NCI-H1930 (cell line): ENCODE measurements around the gene BORCS8.
"Not testable (repeated sequence)": the region's sequence is repeated elsewhere in the genome, so short reads cannot be mapped to it uniquely, and the experiment has no call there.

Experiments used
- DNase-seq, 2 experiments: peaks; one replicate each; lab custom pipeline; 2025; lab: John Stamatoyannopoulos, UW

Gene BORCS8

GRCh38 chr19:19192078-19192882, at the start of gene BORCS8, which contains the start of gene RFXANK:
Gene BORCS8 (minus strand): TSS chr19:19192152. CDS start chr19:19192117, 35 bp downstream.
Gene RFXANK (plus strand): TSS chr19:19192258. CDS start chr19:19193947, 1,689 bp downstream.
- peak; percentile 96 for DNase-seq

GRCh38 chr19:19240476-19240875, 48.5 kb upstream of the BORCS8 start:
- DNase-seq = no peak

- DNase-seq = no peak
Measured at GRCh38 chr19:19239675-19240074, 47.7 kb upstream of the BORCS8 start.

GRCh38 chr19:19238126-19238894, 46.4 kb upstream of the BORCS8 start:
- DNase-seq = no peak

- no peak for DNase-seq
Measured at GRCh38 chr19:19236173-19236572, 44.2 kb upstream of the BORCS8 start.

- no peak for DNase-seq
Measured at GRCh38 chr19:19234220-19234816, 42.4 kb upstream of the BORCS8 start.

- no peak for DNase-seq
Measured at GRCh38 chr19:19232261-19232721, 40.3 kb upstream of the BORCS8 start.

- no peak for DNase-seq
Measured at GRCh38 chr19:19230999-19231398, 39.0 kb upstream of the BORCS8 start.

GRCh38 chr19:19229701-19230100, 37.7 kb upstream of the BORCS8 start:
- DNase-seq = no peak

GRCh38 chr19:19227217-19227616, 35.3 kb upstream of the BORCS8 start:
- DNase-seq = no peak

- DNase-seq = no peak
Measured at GRCh38 chr19:19226663-19227062, 34.7 kb upstream of the BORCS8 start.

GRCh38 chr19:19226204-19226603, 34.3 kb upstream of the BORCS8 start:
- DNase-seq = no peak

GRCh38 chr19:19224852-19225494, 33.0 kb upstream of the BORCS8 start:
- peak; percentile 36 to 45 for DNase-seq

GRCh38 chr19:19224150-19224851, 32.3 kb upstream of the BORCS8 start:
- DNase-seq = no peak

GRCh38 chr19:19223636-19224035, 31.7 kb upstream of the BORCS8 start:
- no peak for DNase-seq

- DNase-seq = no peak
Measured at GRCh38 chr19:19223060-19223459, 31.1 kb upstream of the BORCS8 start.

- not testable (repeated sequence) for DNase-seq
Measured at GRCh38 chr19:19221000-19221399, 29.0 kb upstream of the BORCS8 start.

GRCh38 chr19:19218911-19219310, 27.0 kb upstream of the BORCS8 start:
- DNase-seq = no peak

GRCh38 chr19:19217099-19217498, 25.1 kb upstream of the BORCS8 start:
- peak in 1 of 2 experiments; percentile 34 for DNase-seq

GRCh38 chr19:19215792-19216191, 23.8 kb upstream of the BORCS8 start:
- DNase-seq = no peak

GRCh38 chr19:19214892-19215291, 22.9 kb upstream of the BORCS8 start:
- DNase-seq = no peak

- DNase-seq = no peak
Measured at GRCh38 chr19:19214159-19214490, 22.2 kb upstream of the BORCS8 start.
